Cardiac fibroblast (primary cell): ENCODE data around the gene IL17REL.

Source experiments
- DNase-seq, 2 donors: peaks; one replicate each; pipeline versions ENCODE4 v3.0.0 to v3.0.0-alpha.2; 2010; ENCODE audit warnings: low read depth in 2 of 2
- H3K4me3 ChIP-seq, 2 donors: replicated peaks in 1 of 2; 1 replicate in 1 of 2; 2 replicates in 1 of 2; pipeline ENCODE4 v1.5.1; 2011; ENCODE audit warnings: low read depth in 2 of 2, low read length in 2 of 2, mild to moderate bottlenecking in 2 of 2, moderate library complexity in 1 of 2
- CTCF ChIP-seq: IDR thresholded peaks from one replicate; pipeline ENCODE4 v1.5.1; 2011; ENCODE audit warnings: low read depth, mild to moderate bottlenecking, low read length, inconsistent platforms

IL17REL gene

GRCh38 chr22:50016308-50016987 lies 3.9 kb upstream of the IL17REL start:
- H3K4me3 ChIP-seq, result no peak overlapping the region
- no peak for DNase-seq
- no peak for TF ChIP-seq CTCF

GRCh38 chr22:50015451-50016307 lies 3.1 kb upstream of the IL17REL start:
- H3K4me3 ChIP-seq, result no peak overlapping the region
- TF ChIP-seq CTCF, result no peak
- DNase-seq, result no peak

DNA sequence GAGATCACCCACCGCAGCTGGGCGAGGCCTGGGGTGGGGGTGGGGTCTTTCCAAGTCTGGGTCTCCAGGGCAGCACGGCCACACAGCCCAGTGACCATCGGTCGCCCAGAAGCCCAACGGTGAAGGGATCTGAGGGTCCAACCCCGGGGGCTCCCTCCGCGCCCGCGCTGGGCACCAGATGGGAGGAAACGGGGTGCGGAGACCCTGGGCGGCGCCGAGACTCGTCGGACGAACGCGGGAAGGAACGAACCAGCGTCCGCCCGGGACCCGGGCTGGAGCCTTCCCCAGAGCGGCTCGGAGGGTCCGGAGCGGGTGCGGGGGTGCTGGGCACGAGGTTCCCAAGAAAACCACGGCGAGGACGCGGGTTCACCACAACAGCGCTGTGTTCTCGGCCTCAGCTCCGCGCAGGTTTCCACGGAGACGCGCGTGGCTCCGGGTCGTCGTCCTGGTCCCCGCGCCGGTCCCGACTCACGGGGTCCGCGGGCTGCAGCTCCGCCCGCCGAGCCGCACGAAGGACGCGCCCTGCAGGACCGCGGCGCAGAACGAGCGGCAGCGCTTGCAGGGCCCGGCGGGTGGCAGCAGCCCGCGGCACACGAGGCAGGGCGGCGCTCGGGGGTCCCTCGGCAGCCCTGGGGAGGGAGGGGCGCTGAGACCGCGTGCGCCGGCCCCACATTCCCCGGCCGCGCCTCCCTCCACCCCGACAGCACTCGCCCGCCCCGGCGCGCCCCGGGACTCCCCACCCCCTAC lies 2.3 kb upstream of the IL17REL start:
- TF ChIP-seq CTCF, result no peak
- DNase-seq, result no peak
- no peak overlapping the region for H3K4me3 ChIP-seq

- TF ChIP-seq CTCF, result no peak
- H3K4me3 ChIP-seq, result no peak overlapping the region
- no peak for DNase-seq
Observed at GRCh38 chr22:50014053-50014501, 1.5 kb upstream of the IL17REL start.

DNA sequence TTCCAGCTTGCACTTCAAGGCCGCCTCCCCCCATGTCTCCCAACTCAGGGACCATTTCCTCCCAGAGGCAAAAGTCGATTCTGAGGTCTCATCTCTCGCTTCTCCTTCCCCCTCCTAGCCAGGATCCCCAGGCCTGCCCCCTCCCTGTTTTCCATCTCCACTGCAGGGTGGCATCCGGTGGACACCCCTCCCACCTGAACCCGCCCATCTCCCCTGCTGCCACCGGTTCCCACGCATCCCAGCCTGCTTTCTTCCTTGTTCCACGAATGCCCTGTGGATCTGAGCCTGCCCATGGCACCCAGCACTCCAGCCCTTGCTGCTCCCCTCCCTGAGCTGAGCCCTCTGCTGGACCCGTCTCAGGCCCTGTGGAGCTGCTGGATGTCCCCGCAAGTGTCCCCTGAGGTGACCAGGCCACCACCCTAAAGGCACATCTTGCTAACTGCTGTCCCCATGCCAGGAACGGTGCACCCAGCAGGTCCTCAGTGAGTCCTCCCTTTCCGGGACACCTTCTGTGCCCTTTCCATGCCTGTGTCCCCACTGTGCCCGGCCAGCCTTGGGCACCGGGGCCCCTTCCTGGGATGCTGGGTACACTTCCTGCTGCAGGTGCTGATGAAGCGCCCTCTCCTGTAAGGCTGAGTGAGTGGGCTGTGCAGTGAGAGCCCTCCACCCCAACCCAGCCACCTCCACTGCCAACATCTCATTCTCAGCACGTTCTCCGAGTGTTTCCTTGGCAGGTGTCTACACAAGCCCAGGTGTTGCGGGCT lies 936 bp downstream of the IL17REL start:
- H3K4me3 ChIP-seq, result no peak overlapping the region
- DNase-seq, result no peak
- TF ChIP-seq CTCF, result no peak
